Central memory CD4-positive, alpha-beta T cell (primary cell): Measurements from ENCODE around the gene SAG.

Experiments
- DNase-seq: peaks from one replicate; pipeline ENCODE4 v3.0.0; 2022
- total RNA-seq, 3 experiments: gene quantifications; one replicate each; lab custom pipeline; 2026; lab: John Stamatoyannopoulos, UW

The SAG gene
- total RNA-seq, result 0.05 to 1.4 (median 0.18) reads per million in 3 experiments

DNA sequence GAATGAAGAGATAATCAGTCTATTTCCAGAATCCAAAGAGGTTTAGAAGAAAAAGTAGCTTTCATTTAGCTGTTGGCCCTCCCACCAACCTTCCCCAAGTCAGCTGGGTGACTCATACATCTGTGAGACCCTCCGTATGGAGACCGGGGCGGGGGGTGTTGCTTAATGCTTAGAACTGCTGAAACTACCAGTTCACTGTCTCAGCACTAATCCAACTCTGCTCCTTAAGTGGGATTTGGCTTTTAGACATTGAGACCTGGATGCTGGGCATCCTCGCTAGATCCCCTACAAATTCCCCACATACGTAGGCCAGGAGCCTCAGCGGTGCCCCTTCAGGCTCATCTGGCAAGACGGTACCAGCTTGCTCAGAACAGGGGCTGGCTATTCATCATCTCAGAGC is at the start of gene SAG:
Gene SAG, plus strand, starts transcription at position 252 of the 400 bp plus-strand sequence. CDS start 1,374 bp downstream, outside the sequence.
- DNase-seq, result no peak

DNA sequence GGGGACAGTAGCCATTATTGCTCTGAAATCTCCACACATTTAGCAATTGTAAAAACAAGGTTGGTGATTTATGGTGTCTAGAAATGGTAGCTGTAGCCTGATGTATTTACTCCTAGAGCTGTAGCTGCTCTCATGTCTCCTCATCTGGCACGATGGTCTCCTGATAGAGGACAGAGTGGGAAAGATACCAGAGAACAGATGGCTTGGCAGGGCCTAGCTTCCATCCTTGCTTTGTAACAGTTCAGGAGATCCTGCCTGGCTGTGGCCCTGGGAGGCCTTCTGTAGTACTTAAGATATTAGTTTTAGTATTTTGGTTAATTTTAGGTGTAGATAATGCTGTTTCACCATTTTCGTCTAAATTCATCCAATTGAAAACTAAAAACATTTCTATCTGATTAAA is 49.4 kb upstream of the SAG start:
- no peak for DNase-seq

DNA sequence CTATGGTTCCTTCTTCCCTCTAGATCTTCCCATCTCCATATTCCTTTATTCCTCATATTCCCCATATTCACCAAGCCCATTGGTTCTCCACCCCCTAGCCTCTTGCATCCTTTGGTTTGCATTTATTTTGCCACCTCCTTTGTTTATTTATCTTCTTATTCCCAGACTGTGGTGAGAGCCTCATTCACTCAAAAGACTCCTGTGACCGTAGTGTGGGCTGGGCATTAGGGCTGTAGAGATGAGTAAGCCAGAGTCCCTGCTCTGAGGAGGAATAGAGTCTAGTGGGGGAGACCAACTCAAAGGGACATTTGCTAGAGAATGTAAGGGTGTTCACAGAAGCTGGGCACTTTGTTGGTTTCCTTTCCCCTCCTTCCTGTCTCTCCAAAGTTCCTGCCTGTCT is 47.9 kb upstream of the SAG start:
- no peak for DNase-seq

DNA sequence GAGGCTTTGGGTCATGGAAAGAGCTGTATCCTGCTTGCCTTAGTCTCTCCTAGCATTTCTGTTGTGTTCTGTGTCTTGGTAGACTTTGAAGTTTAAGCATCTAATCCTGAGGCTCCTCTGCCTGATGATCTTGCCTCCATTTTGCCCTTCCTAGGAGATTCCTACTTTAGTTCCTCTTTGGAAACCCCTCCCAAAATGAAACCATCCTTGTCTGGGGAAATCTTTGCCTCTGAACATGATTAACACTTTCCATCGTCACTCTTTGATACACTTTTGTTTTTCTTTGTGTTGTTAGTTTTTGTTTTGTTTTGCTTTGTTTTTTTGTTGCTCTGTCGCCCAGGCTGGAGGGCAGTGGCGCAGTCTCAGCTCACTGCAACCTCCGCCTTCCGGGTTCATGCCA is 47.0 kb upstream of the SAG start:
- DNase-seq, result no peak

DNA sequence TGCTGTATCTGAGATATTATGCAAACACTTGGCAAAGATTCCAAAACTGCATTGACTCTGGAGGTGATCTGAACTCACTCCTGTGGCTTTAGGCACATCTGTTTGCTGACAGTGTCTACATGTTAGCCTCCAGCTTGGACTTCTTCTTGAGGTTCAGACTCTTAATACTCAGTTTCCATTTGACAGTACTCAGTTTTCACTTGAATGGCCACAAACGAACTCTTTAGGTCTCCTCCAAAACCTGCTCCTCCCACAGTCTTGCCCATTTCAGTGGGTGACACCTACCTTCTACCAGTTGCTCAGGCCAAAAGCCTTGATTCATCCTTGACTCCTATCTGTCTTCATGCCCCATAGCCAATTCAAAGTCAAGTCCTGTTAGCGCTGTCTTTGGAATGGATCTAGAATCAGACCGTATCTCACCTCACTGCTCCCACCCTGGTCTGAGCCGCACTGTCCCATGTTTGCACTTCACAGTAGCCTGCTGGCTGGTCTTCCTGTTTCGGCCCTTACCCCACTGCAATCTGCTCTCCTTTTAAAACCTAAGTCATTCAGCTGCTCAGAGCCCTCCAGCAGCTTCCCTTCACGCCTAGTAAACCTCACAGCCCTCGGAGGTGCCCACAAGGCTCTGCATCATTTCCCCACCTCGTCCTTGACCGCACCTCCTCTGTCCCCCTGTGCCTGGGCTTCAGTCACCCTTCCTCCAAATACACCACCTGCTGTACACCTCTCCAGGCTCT is 45.6 kb upstream of the SAG start:
- no peak for DNase-seq

DNA sequence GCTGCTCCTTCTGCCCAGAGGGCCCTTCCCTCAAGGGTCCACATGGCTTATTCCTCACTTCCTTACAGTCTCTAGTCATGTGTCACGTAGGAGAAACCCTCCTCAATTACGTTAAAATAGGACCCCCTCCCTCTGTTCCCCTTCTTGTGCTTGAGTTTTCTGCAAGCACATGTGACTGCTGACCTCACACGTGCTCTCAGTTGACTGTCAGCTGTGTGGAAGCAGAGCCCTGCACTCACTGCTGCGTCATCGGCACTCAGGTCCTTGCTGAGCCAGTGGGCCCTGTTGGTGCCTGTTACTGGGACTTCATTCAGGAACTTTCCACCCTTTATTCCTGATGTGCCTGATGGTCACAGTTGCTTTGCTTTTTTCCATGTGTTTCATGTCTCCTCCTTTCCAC is 45.1 kb upstream of the SAG start:
- no peak for DNase-seq

DNA sequence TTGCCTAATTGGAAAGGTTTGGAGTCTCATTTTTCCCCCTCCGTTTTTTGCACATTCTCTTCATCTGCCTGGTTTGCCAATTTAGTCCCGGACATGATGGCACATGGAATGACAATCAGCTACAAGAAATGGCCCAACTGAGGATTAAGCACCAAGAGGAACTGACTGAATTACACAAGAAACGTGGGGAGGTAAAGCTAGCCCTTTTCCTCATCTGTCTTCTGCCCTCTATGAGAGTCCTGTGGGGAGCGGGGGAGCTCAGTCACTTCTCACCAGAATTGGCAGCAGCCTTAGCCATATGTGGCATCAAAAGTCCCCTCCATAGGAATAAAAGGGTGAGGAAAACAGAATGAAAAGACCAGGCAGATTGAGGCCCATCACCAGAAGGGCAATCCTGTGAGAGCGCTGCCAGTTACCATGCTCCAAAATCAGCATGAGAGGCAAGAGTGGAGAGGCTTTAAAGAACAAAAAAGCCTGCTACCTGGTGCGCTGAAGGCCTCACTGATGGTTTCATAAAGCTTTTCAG is 44.5 kb upstream of the SAG start:
- DNase-seq, result no peak

DNA sequence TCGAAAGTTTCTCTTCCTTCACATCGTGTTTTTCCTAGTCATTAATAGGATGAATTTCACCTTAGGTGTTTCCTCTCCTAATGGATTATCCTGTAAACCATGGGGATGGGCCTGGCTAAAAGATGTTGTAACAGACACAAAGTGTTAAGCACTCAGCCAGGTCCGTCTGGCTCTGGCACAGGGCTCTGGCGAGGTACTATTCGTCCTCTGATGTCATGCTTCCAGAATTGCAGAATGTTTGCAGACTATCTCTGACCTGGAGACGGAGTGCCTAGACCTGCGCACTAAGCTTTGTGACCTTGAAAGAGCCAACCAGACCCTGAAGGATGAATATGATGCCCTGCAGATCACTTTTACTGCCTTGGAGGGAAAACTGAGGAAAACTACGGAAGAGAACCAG is 42.9 kb upstream of the SAG start:
- no peak for DNase-seq

DNA sequence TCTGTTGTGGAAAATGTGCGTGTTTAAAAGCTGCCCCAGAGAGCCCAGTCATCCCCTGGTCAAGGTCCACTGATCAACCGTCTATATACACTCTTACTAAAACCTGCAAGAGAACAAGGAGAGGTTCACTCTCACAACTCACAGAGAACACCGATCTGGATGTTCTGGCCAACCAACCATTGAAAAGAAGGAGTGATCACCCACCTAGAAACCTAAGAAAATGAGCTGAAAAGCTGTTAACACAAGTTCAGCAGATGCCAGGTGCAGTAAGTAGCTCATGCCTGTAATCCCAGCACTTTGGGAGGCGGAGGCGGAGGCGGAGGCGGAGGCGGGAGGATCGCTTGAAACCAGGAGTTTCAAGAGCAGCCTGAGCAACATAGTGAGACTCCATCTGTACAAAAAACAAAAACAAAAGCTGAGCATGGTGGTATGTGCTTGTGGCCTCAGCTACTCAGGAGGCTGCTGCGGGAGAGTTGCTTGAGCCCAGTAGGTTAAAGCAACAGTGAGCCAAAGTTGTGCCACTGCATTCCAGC is 41.7 kb upstream of the SAG start:
- no peak for DNase-seq

DNA sequence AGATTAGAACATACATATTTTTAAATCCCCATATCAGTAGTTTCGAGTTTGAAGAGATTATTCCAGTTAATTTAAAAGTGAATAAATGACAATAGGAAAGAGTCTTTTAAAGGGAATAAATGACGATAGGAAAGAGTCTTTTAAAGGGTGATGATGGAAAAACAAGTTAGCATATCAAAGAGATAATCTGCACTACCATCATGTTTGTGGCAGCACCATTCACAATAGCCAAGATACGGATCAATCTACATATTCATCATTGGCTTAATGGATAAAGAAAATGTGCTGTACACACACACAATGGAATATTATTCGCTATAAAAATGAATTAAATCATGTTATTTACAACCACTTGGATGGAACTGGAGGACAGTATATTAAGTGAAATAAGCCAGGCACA is 41.1 kb upstream of the SAG start:
- no peak for DNase-seq

DNA sequence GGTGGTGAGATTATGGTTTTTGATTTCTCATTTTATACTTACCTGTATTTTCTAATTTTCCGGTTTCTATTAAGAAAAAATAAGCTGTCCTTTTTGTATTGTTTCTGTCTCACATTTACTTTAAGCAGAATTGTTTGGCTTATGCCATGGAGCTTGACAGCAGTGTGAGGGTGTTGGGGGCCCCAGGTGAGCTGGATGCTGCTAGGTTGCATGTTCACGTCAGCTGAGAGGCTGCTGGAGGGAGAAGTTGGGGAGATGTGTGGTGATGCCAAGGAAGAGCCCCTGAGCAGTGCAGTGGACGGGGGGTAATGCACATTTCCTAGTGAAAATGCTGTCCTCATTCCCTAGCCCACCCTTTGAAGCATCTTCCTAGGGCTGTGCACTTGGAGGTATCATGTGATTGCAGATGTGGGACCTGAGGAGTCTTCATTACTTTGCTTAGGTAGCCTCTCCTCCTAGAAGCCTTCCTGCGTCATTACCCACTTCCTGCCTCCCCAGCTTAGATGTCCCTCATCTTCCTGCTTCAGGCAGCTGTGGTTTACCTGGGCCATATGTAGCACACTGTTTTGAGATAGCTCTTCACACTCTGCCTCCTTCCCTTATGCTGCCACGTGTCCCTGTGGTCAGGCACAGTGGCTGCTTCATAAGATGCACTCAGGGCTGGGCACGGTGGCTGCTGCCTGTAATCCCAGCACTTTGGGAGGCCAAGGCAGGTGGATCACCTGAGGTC is 39.9 kb upstream of the SAG start:
- peak; percentile 95 for DNase-seq

DNA sequence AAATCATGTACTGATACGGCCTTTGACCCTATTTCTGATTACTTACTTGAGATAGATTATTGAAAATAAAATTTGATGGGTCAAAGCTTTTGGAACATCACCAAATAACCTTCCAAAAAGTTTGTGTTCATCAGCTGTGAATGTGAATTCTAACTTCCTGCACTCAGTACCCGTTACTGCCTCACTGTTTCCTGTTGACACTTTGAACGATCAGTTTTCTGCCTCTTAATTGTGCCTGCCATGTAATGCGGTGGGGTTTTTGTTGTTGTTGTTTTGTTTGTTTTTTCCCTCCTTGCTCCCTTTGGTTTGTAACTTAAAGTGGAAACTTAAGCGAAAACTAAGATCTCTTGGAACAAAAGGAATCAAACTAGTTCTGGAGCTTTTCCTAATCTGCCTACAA is 37.2 kb upstream of the SAG start:
- peak; percentile 37 for DNase-seq

DNA sequence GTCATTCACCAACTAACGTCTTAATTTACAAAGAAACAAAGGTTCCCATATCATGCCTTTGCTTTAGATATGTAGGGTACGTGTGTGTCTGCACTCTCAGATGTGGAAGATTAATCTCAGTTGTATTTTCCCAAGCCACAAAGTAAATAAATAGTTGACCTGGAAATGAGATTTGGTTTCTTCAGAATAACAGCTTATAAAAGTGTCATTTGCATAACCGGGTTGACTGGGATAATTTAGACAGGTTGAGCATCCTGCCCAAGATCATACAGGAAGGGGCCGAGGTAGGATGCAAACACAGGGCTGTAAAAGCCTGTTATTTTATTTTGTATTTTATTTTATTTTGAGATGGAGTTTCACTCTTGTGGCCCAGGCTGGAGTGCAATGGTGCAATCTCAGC is 36.7 kb upstream of the SAG start:
- no peak for DNase-seq

DNA sequence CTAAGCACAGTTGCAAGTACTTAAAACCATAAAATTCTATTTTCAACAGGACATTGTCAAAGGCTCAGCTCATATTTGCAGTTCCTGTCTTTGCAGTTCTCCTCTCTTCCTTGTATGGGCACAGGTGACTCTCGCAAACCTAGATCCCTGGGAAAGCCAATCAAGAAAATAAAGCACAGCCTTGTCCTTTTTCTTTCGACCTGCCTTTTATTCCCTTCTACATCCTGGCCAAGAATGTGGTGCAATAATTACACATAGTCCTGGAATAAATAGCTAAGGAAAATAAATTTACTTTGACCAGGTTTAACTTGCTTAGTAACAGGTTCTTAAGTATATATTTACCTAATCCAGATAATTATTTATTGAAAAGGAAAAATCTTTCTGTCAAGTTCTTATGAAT is 35.9 kb upstream of the SAG start:
- no peak for DNase-seq

DNA sequence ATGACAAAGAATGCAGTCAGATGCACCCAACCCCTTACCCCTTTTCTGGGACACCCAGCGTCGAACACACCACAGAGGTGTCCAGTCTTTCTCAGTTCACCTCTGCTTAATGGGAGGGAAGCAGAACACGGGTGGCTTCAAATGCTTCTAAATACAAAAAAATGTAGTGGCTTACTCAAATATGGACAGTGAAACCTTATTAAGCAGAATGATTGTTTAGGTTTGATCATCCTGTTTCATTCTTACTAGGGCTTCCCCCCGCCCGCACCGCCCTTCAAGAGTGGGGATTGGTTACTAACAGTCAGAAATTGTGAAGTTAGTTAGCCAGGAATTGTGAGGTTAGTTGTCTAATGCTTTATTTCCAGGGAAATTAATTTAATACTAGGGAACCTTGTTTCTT is 34.5 kb upstream of the SAG start:
- no peak for DNase-seq

DNA sequence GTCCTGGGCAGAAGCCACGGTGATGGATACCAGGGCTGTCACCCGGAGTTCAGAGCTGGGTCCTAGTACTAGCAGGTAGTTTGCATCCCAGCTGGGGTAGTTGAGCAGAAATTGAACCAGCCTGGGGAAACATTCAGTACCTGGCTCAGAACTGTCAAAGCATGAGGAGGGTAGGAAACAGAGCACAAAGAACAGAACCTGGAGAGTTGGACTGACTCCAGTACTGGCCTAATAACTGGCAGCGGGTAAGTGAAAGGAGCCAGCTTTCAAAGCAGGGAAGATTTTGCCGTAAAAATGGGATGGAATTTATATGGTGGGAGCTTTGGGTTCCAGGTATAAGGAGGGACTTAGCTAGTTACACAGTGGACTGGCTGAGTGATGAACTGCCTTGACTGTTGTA is 32.4 kb upstream of the SAG start:
- DNase-seq, result no peak

DNA sequence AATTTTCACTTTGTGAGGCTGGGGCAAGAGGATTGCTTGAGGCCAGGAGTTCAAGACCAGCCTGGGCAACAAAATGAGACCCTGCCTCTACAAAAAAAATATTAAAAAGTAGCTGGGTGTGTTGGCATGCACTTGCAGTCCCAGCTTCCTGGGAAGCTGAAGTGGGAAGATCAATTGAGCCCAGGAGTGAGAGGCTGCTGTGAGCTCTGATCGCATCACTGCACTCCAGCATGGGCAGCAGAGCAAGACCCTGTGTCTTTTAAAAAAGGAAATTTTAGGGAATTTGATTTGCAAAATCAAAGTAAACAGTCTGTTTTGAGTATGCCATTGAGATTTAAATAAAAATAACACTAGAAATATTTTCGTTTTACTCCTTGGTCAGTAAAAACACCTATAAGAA is 28.7 kb upstream of the SAG start:
- DNase-seq, result no peak

DNA sequence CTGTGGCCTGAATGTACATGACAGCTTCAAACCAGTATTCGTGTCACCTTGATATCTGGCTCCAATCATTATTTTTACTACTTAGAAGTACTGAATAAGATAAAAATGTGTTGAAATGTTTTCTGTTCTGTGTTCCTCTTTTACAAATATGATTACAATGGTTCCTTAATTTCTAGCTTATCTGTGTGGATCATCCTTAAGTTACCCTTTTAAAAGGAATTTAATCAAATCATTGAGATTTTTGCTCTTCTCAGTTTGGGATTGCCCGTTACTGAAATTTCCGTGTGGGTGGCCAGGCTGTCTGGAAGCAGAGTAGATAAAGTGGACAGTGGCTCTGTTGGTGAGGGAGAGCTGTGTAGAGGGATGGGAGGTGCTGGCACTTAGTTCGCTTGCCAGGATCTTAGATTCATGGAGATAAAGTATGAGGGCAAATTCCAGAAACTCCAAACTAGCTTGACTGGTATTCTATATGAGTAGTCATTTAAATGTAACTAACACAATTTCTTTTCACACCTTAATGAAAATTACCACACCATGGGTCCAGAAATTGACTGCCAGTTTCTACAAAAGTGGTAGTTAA is 27.4 kb upstream of the SAG start:
- no peak for DNase-seq

DNA sequence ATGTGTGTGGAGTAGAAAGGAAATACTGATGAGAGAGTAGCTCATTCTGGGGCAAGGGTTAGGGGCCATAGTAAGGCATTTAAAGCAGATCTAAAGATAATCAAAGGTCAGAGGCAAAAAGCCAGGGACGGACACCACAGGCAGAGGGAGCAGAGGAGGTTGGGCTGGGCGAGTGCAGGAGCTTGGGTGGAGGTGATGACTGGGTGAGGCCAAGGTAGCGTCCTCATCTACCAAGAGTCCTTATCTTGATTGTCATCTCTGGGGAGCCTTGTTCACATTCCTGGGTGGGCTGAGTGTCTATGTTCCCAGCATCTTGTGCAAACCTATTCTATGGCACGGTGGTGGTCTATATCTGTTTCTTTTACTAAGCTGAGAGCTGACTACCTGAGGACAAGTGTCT is 26.1 kb upstream of the SAG start:
- DNase-seq, result no peak

DNA sequence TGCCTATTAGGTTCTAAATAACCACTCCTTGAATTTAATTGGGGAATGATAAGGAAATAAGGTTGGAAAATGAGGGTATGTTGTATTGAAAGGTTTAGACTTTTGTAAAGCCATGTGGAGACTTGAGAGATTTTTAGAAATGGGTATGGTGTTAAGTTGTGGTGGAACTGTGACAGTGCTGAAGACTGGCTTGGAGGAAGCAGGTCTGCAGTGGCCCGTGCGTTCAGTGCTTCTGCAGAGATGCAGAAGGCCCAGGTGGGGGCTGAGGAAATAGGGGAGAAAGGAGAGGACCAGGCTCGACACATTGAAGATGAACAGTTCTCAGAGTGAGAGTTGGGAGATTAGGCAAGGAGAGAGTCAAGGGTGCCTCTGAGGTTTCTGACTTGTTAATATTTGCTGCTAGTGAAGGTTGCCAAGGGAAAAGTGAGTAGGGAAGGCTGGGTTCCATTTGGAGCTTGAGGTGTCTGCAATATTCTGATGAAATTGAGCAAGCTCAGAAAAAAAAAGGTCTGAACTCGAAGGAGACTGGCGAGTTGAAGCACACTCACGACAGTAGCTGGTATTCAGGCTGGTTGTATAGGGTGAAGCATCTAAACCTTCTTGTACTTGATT is 25.5 kb upstream of the SAG start:
- DNase-seq, result no peak

DNA sequence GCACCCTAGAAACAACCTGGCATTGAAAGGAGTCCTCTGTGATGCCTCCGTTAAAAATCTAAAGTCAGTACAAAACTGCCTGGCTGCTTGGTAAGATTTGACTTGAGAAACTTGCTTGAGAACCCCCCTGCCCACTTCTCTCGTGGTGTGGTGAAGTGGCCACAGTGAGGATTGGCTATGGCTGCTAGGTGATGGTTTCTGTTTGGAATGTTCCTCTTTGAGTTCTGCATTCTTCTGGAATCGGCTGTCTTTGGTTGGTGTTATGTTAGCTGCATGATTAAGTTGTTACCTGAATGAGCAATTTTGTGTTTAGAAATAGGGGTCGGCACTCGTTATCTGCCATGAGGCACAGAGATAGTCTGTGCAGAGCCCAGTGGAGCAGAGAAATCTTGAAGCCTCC is 21.7 kb upstream of the SAG start:
- no peak for DNase-seq

DNA sequence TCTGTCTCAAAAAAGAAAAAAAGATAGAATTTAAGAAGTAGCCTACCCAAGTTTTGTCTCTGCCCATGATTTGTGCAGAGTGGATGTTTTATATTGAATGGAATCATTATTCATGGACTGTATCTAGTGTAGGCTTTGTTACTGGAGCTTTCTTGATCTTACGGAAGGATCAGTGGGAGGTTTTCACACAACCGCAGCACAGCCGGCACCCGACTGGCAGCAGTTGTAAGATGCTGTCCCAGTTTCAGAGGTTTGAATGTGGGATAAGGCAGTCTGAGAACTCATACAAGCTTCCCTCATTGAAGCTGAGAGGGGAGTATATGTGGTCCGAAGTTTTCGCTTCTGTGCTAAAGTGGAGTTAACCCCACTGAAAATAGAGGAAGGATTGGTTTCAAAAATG is 19.7 kb upstream of the SAG start:
- DNase-seq, result no peak

DNA sequence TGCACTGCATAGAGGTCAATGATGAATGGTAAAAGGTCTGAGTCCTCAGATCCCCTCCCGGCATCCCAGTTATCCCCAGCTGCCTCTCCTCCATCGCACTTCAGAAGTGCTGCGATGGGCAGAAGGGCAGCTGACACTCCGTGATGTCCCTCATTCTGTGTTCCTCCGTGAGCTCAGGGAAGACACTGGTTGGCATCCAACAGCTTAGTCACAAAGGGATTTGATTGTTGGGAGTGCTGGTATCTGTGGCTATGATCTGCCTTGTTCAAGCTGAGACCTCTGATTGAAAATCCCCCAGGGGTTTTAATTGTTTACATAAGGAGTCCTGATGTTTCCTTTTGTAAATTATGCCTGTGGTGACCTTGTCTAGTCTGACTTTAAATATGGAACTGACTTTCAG is 19.0 kb upstream of the SAG start:
- no peak for DNase-seq
